KG1 (cell line): ENCODE data around the gene ALAS1.
"Not testable (repeated sequence)": the region's sequence is repeated elsewhere in the genome, so short reads cannot be mapped to it uniquely, and the experiment has no call there.

Experiments
- DNase-seq: peaks from one replicate; lab custom pipeline; 2025; lab: John Stamatoyannopoulos, UW

Gene ALAS1

GRCh38 chr3:52176951-52177700 is 20.8 kb upstream of the ALAS1 start:
- DNase-seq = no peak

GRCh38 chr3:52177701-52178042 is 20.3 kb upstream of the ALAS1 start:
- no peak for DNase-seq

GRCh38 chr3:52178126-52178525 is 19.8 kb upstream of the ALAS1 start:
- not testable (repeated sequence) for DNase-seq

- DNase-seq = no peak
These were observed 19.4 kb upstream of the ALAS1 start for GRCh38 chr3:52178537-52178936.

- DNase-seq = no peak
These were observed 16.4 kb upstream of the ALAS1 start for GRCh38 chr3:52181543-52181942.

GRCh38 chr3:52182196-52182595 is 15.8 kb upstream of the ALAS1 start:
- no peak for DNase-seq

- DNase-seq = no peak
These were observed 15.3 kb upstream of the ALAS1 start for GRCh38 chr3:52182691-52183090.

GRCh38 chr3:52183786-52184445 is 14.0 kb upstream of the ALAS1 start:
- no peak for DNase-seq

- no peak for DNase-seq
These were observed 13.3 kb upstream of the ALAS1 start for GRCh38 chr3:52184690-52185089.

- DNase-seq = no peak
These were observed 12.6 kb upstream of the ALAS1 start for GRCh38 chr3:52185311-52185710.

- DNase-seq = no peak
These were observed 12.1 kb upstream of the ALAS1 start for GRCh38 chr3:52185837-52186236.

GRCh38 chr3:52186729-52187128 is 11.2 kb upstream of the ALAS1 start:
- DNase-seq = no peak

- no peak for DNase-seq
These were observed 9.4 kb upstream of the ALAS1 start for GRCh38 chr3:52188556-52188955.

GRCh38 chr3:52190294-52191074 is 7.5 kb upstream of the ALAS1 start:
- DNase-seq = no peak

- no peak for DNase-seq
These were observed 6.3 kb upstream of the ALAS1 start for GRCh38 chr3:52191663-52192062.

- DNase-seq = no peak
These were observed 4.9 kb upstream of the ALAS1 start for GRCh38 chr3:52193065-52193464.

GRCh38 chr3:52194485-52195290 is 3.3 kb upstream of the ALAS1 start:
- DNase-seq = no peak

- DNase-seq = no peak
These were observed 2.7 kb upstream of the ALAS1 start for GRCh38 chr3:52195291-52195597.

GRCh38 chr3:52195823-52196331 is 2.1 kb upstream of the ALAS1 start:
- DNase-seq = no peak

GRCh38 chr3:52196977-52197376 is 983 bp upstream of the ALAS1 start:
- no peak for DNase-seq

- no peak for DNase-seq
These were observed 490 bp upstream of the ALAS1 start for GRCh38 chr3:52197499-52197841.
